ENCODE results near the gene ZSCAN5A.
"Not testable (repeated sequence)": the region's sequence is repeated elsewhere in the genome, so short reads cannot be mapped to it uniquely, and the experiment has no call there.

Gene ZSCAN5A

GRCh38 chr19:56263319-56263718, 51.3 kb downstream of the ZSCAN5A start:
- DNase-seq (ENCODE audit: low read depth), result no peak
- no peak overlapping the region for H3K4me3 ChIP-seq (ENCODE audit: low read length)
- no peak for TF ChIP-seq CTCF (IDR thresholded peaks at IDR 0.05; ENCODE audit: insufficient read depth, low read depth, low read length, missing control alignments)

GRCh38 chr19:56261932-56262331, 52.7 kb downstream of the ZSCAN5A start:
- DNase-seq (ENCODE audit: low read depth); H3K4me3 ChIP-seq (ENCODE audit: low read length): not testable (repeated sequence)

GRCh38 chr19:56261145-56261544, 53.5 kb downstream of the ZSCAN5A start:
- no peak for TF ChIP-seq CTCF (IDR thresholded peaks at IDR 0.05; ENCODE audit: insufficient read depth, low read depth, low read length, missing control alignments)
- H3K4me3 ChIP-seq (ENCODE audit: low read length), result no peak overlapping the region
- DNase-seq (ENCODE audit: low read depth), result no peak

- no peak for TF ChIP-seq CTCF (IDR thresholded peaks at IDR 0.05; ENCODE audit: insufficient read depth, low read depth, low read length, missing control alignments)
- DNase-seq (ENCODE audit: low read depth), result no peak
- H3K4me3 ChIP-seq (ENCODE audit: low read length), result no peak overlapping the region
Measured at GRCh38 chr19:56258272-56258671, 56.4 kb downstream of the ZSCAN5A start.

GRCh38 chr19:56253737-56254136, 60.9 kb downstream of the ZSCAN5A start:
- peak; percentile 48 for TF ChIP-seq CTCF (IDR thresholded peaks at IDR 0.05; ENCODE audit: insufficient read depth, low read depth, low read length, missing control alignments)

GRCh38 chr19:56252699-56253422, 61.8 kb downstream of the ZSCAN5A start:
- peak; percentile 86 for DNase-seq (ENCODE audit: low read depth)
- no peak overlapping the region for H3K4me3 ChIP-seq (ENCODE audit: low read length)
- peak; percentile 98 for TF ChIP-seq CTCF (IDR thresholded peaks at IDR 0.05; ENCODE audit: insufficient read depth, low read depth, low read length, missing control alignments)

More at GRCh38 chr19:56253737-56254136, 60.9 kb downstream of the ZSCAN5A start:
- no peak overlapping the region for H3K4me3 ChIP-seq (ENCODE audit: low read length)
- DNase-seq (ENCODE audit: low read depth), result peak; percentile 76

- DNase-seq (ENCODE audit: low read depth); H3K4me3 ChIP-seq (ENCODE audit: low read length): not testable (repeated sequence)
Measured at GRCh38 chr19:56248736-56249338, 65.8 kb downstream of the ZSCAN5A start.

GRCh38 chr19:56245764-56246163, 68.9 kb downstream of the ZSCAN5A start:
- DNase-seq (ENCODE audit: low read depth); H3K4me3 ChIP-seq (ENCODE audit: low read length): not testable (repeated sequence)
